Vagina (tissue), 2 donors: ENCODE measurements around the gene NTF4. TPM values are rescaled to one million over a fixed set of nuclear protein-coding genes. Genes with fewer than 3 reads are reported as not detected.

Experiments used
- DNase-seq, 2 donors: peaks; one replicate each; pipeline ENCODE4 v3.0.0-alpha.2; 2017; ENCODE audit errors: extremely low spot score in 2 of 2
- H3K27ac ChIP-seq: fragments of 200-600 bp; sonication (generic); one replicate; pipeline ENCODE4 v1.5.1; 2019
- H3K27me3 ChIP-seq: fragments of 200-600 bp; sonication (generic); one replicate; pipeline ENCODE4 v1.5.1; 2019
- H3K36me3 ChIP-seq, 2 donors: fragments of 200-600 bp; sonication (generic); one replicate each; pipeline ENCODE4 v1.5.1; 2017 to 2019
- H3K4me1 ChIP-seq: fragments of 200-600 bp; sonication (generic); one replicate; pipeline ENCODE4 v1.5.1; 2019
- H3K4me3 ChIP-seq, 2 donors: fragments of 200-600 bp; sonication (generic); 1 replicate in 1 of 2; 2 replicates in 1 of 2; pipeline ENCODE4 v1.5.1; 2016 to 2019
- H3K9me3 ChIP-seq: fragments of 200-600 bp; sonication (generic); one replicate; pipeline ENCODE4 v1.5.1; 2019
- POLR2A ChIP-seq, 2 donors: fragments of 450-650 bp; IDR thresholded peaks; one replicate each; pipeline ENCODE4 v1.6.1; 2017; ENCODE audit warnings: antibody characterized with exemption in 2 of 2, mild to moderate bottlenecking in 2 of 2, moderate library complexity in 2 of 2
- POLR2AphosphoS5 ChIP-seq, 2 donors: sonication (generic); formaldehyde crosslinking; IDR thresholded peaks; one replicate each; pipeline ENCODE4 v1.9.0; 2017; ENCODE audit warnings: antibody characterized with exemption in 2 of 2, mild to moderate bottlenecking in 2 of 2, low read depth in 1 of 2; ENCODE audit not compliant: insufficient read depth in 1 of 2
- intact Hi-C: fragments of 100-400 bp; cut with DNase I; formaldehyde crosslinking; loops from one replicate; pipeline ENCODE4 v1.15.1; 2023
- total RNA-seq: library from RNA; depleted of rRNA; stranded (reverse); fragments of >200 nt; gene quantifications from one replicate; pipeline ENCODE4 v1.2.3, GENCODE V29; 2016
- TF ChIP-seq, protein P1 (sequence below), 3 experiments: fragments of 450-650 bp in 2 of 3; fragments of 200-600 bp in 1 of 3; sonication (generic) in 1 of 3; IDR thresholded peaks; one replicate each; pipeline ENCODE4 v1.5.1; 2017 to 2019; ENCODE audit warnings: antibody characterized with exemption in 3 of 3, mild to moderate bottlenecking in 2 of 3, moderate library complexity in 2 of 3

NTF4 gene
- total RNA-seq, 1 donor from 2014 or later: 6.1 TPM

DNA sequence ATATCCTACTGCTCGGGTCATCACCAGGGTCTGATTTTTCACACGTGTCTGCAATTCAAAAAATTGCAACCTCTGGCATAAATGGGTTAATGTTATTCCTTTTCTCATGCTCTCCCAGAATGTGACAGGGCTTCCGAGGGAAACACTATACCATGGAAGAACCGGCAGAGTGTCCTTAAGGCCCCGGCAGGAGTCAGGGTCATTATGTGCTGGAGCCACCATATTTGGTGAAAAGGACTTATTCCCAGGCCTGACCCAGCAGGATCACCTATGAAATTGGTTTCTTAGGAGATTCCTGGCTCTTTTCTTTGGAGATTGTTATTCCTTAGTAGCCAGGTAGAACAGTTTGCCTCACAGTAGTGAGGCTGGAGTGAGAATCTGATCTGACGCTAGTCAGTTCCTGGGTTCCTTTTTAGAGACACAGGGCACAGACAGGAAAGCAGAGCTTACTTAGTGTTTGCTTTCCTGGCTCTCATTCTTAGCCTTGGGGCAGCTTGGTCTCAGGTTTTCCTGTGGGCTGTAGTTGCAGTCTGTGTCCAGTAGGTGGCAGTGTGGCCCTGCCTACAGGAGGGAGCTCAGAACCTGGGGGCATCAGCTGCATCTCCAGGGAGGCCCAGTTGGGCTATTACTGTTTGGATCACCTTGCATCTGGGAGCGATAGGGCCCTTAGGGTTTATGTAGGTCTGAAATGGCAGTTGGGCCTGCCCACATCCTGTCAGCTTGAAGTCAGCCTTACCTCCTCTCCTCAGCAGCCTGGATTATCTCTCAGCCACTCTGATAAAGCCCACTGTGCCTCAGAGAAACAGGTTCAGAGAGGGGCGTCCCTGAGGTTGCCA, 33.1 kb upstream of the NTF4 start:
- intact Hi-C loops: loop anchor here (5.0 kb wide), 2 partner anchors 50 to 105 kb away; no protein-coding TSS in a partner anchor

DNA sequence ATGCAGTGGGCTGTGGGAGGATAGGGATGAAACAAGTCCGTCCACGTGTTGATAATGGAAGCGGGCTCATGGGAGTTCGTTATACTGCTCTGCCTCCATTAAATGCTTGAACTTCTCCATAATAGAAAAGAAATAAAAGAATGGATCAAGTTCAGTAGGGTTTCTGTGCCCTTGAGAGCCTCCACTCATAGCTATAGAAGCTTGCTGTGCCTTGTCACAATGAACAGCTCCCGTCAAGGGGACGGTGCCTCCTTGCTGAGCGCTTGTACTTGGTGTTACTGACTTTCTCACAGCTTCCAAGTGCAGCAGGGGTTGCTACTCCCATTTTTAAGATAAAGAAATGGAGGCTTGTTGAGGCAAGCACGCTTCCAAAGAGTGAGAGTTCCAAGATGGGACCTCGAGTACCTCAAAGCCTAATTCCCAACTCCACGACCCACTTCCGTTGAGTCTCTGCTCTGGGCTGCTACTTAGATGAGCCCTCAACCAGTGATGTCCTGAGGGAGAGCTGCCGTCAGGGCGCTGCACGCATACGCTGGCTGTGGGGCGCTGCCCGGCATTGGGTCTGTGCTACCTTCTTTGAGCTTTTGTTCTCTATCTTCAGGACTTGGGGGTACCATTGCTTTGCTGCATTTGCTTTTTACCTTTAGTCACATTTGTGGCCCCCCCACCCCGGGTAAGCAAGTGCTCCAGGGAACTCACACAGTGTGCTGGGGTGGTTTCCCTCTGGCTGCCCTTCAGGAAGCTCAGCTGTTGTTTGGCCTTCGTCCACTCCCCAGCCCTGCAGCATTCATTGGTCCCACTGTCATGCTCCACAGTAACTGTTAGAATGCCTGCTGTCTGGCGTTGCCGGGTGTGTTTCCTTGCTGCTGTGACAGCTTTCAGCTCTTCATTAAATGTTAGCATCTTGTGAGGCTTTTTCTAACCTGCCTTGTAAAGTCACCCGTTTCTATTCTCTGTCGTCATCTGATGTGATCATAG, 30.2 kb upstream of the NTF4 start:
- intact Hi-C loops: loop anchor here (5.0 kb wide), 2 partner anchors 53 to 108 kb away; no protein-coding TSS in a partner anchor

More for the DNA sequence above, 33.1 kb upstream of the NTF4 start:
- no peak overlapping the region for H3K4me3 ChIP-seq
- H3K27ac ChIP-seq: no peak overlapping the region
- H3K9me3 ChIP-seq: no peaks in the 10 kb centered on the region
- DNase-seq: no peak
- H3K27me3 ChIP-seq: no peaks in the 10 kb centered on the region
- H3K4me1 ChIP-seq: peaks cover 11% of the 10 kb centered on the region
- TF ChIP-seq POLR2AphosphoS5 (IDR thresholded peaks at IDR 0.05; ENCODE audit: insufficient read depth in 1 of 2, low read depth in 1 of 2): no peak
- TF ChIP-seq, protein P1, sequence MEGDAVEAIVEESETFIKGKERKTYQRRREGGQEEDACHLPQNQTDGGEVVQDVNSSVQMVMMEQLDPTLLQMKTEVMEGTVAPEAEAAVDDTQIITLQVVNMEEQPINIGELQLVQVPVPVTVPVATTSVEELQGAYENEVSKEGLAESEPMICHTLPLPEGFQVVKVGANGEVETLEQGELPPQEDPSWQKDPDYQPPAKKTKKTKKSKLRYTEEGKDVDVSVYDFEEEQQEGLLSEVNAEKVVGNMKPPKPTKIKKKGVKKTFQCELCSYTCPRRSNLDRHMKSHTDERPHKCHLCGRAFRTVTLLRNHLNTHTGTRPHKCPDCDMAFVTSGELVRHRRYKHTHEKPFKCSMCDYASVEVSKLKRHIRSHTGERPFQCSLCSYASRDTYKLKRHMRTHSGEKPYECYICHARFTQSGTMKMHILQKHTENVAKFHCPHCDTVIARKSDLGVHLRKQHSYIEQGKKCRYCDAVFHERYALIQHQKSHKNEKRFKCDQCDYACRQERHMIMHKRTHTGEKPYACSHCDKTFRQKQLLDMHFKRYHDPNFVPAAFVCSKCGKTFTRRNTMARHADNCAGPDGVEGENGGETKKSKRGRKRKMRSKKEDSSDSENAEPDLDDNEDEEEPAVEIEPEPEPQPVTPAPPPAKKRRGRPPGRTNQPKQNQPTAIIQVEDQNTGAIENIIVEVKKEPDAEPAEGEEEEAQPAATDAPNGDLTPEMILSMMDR (IDR thresholded peaks at IDR 0.05): peak; percentile 90 to 97 (median 91)
- TF ChIP-seq POLR2A (IDR thresholded peaks at IDR 0.05): no peak
- peaks cover 5 to 83% of the 10 kb centered on the region in 2 donors for H3K36me3 ChIP-seq

GRCh38 chr19:49092686-49093085, 28.1 kb upstream of the NTF4 start:
- Histone ChIP-seq H3K27ac (no peak overlapping the region), H3K4me1 (peaks cover 14% of the 10 kb centered on the region), H3K4me3 (no peak overlapping the region), H3K9me3 (no peaks in the 10 kb centered on the region), H3K36me3 (peaks cover 4 to 75% of the 10 kb centered on the region in 2 donors), H3K27me3 (no peaks in the 10 kb centered on the region)
- intact Hi-C loops: no loop called here
- DNase-seq: no peak
- TF ChIP-seq POLR2A (IDR thresholded peaks at IDR 0.05): no peak
- no peak for TF ChIP-seq POLR2AphosphoS5 (IDR thresholded peaks at IDR 0.05; ENCODE audit: insufficient read depth in 1 of 2, low read depth in 1 of 2)
- TF ChIP-seq, protein P1 (IDR thresholded peaks at IDR 0.05): no peak

More for the DNA sequence above, 30.2 kb upstream of the NTF4 start:
- peaks cover 11% of the 10 kb centered on the region for H3K4me1 ChIP-seq
- no peak for DNase-seq
- no peaks in the 10 kb centered on the region for H3K27me3 ChIP-seq
- H3K36me3 ChIP-seq: peaks cover 10 to 83% of the 10 kb centered on the region in 2 donors
- no peak overlapping the region for H3K4me3 ChIP-seq
- no peak overlapping the region for H3K27ac ChIP-seq
- TF ChIP-seq, protein P1 (IDR thresholded peaks at IDR 0.05): no peak
- TF ChIP-seq POLR2AphosphoS5 (IDR thresholded peaks at IDR 0.05; ENCODE audit: insufficient read depth in 1 of 2, low read depth in 1 of 2) (no peak), POLR2A (IDR thresholded peaks at IDR 0.05) (no peak)
- H3K9me3 ChIP-seq: no peaks in the 10 kb centered on the region

DNA sequence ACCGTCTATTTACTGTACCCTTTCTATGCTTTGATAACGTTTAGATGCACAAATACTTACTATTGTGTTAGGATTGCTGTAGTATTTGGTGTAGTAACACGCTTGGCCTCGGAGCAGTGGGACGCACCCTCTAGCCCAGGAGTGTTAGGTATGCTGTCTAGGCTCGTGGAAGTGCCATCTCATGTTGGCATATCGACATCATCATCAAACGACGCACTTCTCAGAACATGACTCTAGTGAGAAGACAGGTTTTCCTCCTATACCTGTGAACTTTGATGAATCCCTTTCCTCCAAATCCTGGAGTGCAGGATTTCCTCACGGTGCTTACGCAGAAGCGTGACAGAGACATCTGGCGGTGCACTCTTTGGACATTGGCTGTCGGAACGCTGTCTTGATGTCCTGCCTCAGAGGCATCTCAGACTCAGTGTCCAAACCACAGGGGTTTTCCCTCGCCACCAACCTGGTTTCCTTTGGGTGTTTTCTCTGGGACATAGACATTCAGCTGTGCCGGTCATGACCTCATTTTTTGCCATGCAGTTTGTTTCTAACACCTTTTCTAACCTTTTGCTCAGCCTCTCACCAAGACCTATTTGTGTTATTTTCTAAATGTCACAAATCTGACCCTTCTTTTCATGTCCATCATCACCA, 26.9 kb upstream of the NTF4 start:
- no peak for DNase-seq
- Histone ChIP-seq H3K9me3 (no peaks in the 10 kb centered on the region), H3K27me3 (no peaks in the 10 kb centered on the region), H3K27ac (no peak overlapping the region), H3K36me3 (peaks cover 4 to 71% of the 10 kb centered on the region in 2 donors), H3K4me3 (no peak overlapping the region), H3K4me1 (peaks cover 26% of the 10 kb centered on the region)
- TF ChIP-seq POLR2A (IDR thresholded peaks at IDR 0.05): no peak
- TF ChIP-seq POLR2AphosphoS5 (IDR thresholded peaks at IDR 0.05; ENCODE audit: insufficient read depth in 1 of 2, low read depth in 1 of 2): no peak
- TF ChIP-seq, protein P1 (IDR thresholded peaks at IDR 0.05): no peak
- intact Hi-C loops: no loop called here
